Astrocyte of the spinal cord (primary cell): ENCODE results near the gene RPL12.

ENCODE experiments used
- DNase-seq: peaks from one replicate; pipeline ENCODE4 v3.0.0; 2011; ENCODE audit warnings: low read depth, low spot score
- H3K4me3 ChIP-seq: 2 replicates; pipeline ENCODE4 v1.5.1; 2011; ENCODE audit warnings: low read depth, mild to moderate bottlenecking, low read length, moderate library complexity
- CTCF ChIP-seq: IDR thresholded peaks from 2 replicates; pipeline ENCODE4 v1.5.1; 2012; ENCODE audit warnings: low read depth, mild to moderate bottlenecking, low read length, inconsistent platforms
- in situ Hi-C: cut with HindIII; loops from 2 replicates; pipeline ENCODE4 v1.10.0; 2017; ENCODE audit warnings: low sequenced_read_pairs

Gene RPL12

GRCh38 chr9:127402401-127403090 is 48.7 kb downstream of the RPL12 start:
- H3K4me3 ChIP-seq = no peak overlapping the region
- in situ Hi-C loops = no loop called here
- DNase-seq = no peak
- TF ChIP-seq CTCF = no peak

- no peak for DNase-seq
- in situ Hi-C loops = no loop called here
- no peak for TF ChIP-seq CTCF
- H3K4me3 ChIP-seq = no peak overlapping the region
Observed at GRCh38 chr9:127399736-127400269, 51.4 kb downstream of the RPL12 start.

GRCh38 chr9:127398715-127399400 is 52.3 kb downstream of the RPL12 start:
- in situ Hi-C loops = no loop called here
- no peak for TF ChIP-seq CTCF
- H3K4me3 ChIP-seq = no peak overlapping the region
- no peak for DNase-seq

- in situ Hi-C loops = no loop called here
- peak overlapping the region; percentile 57 for H3K4me3 ChIP-seq
Observed at GRCh38 chr9:127398275-127398647, 52.9 kb downstream of the RPL12 start.

More at GRCh38 chr9:127398275-127398647, 52.9 kb downstream of the RPL12 start:
- no peak for DNase-seq
- no peak for TF ChIP-seq CTCF
